ENCODE measurements around the gene COL4A6.

Gene COL4A6

DNA sequence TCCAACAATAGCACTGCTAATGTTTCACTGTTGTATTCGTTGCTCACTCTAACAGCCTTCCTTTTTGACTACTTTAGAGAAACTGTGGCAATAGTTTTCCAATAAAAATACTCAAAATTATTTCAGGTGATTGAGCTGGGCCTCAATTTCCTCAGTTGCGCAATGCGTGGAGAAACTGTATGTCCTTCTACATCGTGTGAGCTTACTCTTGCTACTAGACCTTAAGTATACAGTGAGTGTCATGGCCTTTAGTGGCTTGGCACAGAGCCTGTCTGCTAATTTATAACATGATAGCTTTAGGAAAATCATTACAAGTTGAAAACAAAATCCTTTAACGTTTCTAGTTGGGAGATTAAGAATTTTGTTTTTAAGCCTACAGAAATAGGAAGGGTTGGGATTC lies 114.5 kb downstream of the COL4A6 start:
- TF ChIP-seq, protein P1, sequence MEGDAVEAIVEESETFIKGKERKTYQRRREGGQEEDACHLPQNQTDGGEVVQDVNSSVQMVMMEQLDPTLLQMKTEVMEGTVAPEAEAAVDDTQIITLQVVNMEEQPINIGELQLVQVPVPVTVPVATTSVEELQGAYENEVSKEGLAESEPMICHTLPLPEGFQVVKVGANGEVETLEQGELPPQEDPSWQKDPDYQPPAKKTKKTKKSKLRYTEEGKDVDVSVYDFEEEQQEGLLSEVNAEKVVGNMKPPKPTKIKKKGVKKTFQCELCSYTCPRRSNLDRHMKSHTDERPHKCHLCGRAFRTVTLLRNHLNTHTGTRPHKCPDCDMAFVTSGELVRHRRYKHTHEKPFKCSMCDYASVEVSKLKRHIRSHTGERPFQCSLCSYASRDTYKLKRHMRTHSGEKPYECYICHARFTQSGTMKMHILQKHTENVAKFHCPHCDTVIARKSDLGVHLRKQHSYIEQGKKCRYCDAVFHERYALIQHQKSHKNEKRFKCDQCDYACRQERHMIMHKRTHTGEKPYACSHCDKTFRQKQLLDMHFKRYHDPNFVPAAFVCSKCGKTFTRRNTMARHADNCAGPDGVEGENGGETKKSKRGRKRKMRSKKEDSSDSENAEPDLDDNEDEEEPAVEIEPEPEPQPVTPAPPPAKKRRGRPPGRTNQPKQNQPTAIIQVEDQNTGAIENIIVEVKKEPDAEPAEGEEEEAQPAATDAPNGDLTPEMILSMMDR (IDR thresholded peaks at IDR 0.05; ENCODE audit: low read depth, low read length): no peak
- DNase-seq (ENCODE audit: extremely low read depth, low read depth): no peak

DNA sequence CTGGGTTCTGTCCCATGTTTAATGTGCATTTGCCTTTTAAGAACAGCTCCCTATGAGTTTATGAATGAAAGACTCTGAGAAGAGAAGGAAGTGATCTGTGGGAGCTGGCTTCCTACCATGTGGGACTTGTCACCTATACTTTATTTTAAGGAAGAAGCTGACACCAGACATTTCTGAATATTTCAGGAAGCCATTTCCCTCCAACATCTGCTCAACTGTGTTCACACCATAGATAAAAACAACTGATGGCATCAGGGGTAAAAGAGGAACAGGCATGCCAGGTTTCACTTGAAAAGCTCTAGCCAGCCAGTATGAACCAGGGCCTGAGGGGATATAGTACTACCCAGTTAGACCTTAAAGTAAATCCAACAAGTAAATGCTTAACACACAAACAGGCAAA lies 116.0 kb downstream of the COL4A6 start:
- TF ChIP-seq, protein P1 (IDR thresholded peaks at IDR 0.05; ENCODE audit: low read depth, low read length): no peak
- DNase-seq (ENCODE audit: extremely low read depth, low read depth): no peak

DNA sequence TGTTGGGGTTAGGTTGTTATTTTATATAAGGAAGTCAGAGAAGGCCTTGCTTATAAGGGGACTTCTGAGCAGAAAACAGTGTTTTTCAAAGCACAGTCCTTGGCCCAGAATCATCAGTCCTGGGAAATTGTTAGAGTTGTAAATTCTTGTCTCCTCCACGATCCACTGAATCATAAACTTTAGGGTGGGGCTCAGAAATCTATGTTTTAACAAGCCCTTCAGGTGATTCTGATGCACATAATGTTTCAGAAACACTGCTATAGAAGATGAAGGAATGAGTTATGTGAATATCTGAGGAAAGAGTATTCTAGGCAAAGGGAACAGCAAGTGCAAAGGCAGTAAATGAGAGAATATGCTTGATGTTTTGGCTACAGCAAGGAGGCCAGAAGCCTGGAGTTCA lies 121.8 kb downstream of the COL4A6 start:
- no peak for DNase-seq (ENCODE audit: extremely low read depth, low read depth)
- TF ChIP-seq, protein P1 (IDR thresholded peaks at IDR 0.05; ENCODE audit: low read depth, low read length): no peak

DNA sequence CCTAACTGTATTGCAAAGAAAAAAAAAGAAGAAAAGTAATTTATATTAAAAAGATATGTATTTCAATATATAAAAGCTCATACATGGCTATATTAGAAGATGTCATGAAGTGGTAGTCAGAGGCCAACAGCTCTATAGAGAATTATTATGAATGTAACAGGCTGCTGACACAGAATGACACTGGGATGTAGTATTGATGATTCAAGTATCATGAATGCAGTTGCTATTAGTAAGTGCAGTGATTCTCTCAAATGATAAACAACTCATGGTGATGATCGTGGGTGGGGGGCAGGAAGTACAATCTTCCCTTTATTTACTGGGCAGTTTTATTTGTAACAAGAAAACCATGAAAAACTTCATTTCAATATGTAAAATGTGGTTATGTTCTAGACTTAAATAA lies 124.6 kb downstream of the COL4A6 start:
- TF ChIP-seq, protein P1 (IDR thresholded peaks at IDR 0.05; ENCODE audit: low read depth, low read length): no peak
- DNase-seq (ENCODE audit: extremely low read depth, low read depth): no peak

DNA sequence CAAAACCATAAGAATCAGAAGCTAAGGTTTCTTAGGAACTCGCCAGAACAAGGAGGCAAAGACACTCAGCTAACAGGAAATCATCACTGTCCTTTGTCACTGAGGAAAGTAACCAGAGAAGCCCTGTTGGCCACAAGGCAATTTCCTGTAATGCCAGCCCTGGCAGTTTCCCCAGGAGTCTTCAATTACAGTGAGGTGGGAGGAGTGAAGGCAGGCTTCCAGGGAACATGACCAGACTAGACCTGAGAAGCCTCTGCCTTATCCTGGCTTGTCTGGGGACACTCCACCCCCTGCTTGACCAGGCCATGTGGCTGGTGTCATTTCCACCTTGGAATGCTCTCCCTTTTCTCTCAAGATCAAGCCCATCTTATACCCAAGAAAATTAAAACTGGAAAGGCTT lies 125.3 kb downstream of the COL4A6 start:
- TF ChIP-seq, protein P1 (IDR thresholded peaks at IDR 0.05; ENCODE audit: low read depth, low read length): no peak
- peak; percentile 16 for DNase-seq (ENCODE audit: extremely low read depth, low read depth)

DNA sequence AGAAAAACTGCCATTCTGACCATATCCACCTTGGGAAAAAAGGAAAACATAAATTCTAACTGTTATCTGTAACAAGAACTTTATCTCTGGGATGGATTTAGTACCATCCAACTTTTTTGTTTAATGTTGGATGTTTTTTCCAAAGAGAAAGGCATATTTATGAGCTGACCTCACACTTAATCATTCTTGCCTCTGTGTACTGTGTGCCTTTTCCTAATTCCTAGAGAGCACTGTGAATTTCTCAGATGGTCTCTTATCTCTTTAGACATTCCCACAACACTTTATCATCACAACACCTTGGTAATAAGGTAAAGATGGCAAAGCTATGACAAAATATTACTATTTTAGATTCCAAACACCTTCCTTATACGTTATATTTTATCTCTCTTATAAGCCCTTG lies 126.2 kb downstream of the COL4A6 start:
- TF ChIP-seq, protein P1 (IDR thresholded peaks at IDR 0.05; ENCODE audit: low read depth, low read length): no peak
- no peak for DNase-seq (ENCODE audit: extremely low read depth, low read depth)

DNA sequence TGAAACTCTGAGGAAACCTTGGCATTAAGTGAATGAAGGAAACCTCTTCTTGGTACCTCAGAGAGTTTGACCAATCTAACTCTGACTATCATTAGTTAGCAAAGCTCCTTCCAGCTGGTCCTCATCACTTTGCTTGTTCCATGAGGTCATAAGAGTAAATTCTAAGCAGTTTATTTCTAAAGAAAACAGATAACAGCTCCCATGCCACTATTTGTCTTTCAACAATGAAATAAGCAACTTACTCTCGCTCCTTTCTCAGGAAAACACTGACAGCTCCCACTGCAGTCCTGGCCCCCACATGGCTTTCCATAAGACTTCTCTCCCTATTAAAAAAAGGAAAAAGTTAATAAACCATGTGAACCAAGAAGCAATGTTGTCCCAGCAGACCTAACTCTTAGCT lies 127.7 kb downstream of the COL4A6 start:
- no peak for DNase-seq (ENCODE audit: extremely low read depth, low read depth)
- TF ChIP-seq, protein P1 (IDR thresholded peaks at IDR 0.05; ENCODE audit: low read depth, low read length): no peak
